ENCODE measurements around the gene CHCHD3.

CHCHD3 gene

GRCh38 chr7:132767378-132767777, 314.5 kb downstream of the CHCHD3 start:
- Histone ChIP-seq H3K9ac (ENCODE audit: low read length) (no peak overlapping the region), H3K36me3 (ENCODE audit: control insufficient read depth, insufficient read depth, low read length) (no peaks in the 10 kb centered on the region), H3K4me1 (ENCODE audit: control insufficient read depth, insufficient read depth, low read length) (no peaks in the 10 kb centered on the region), H3K4me3 (ENCODE audit: low read length) (no peak overlapping the region), H3K27me3 (ENCODE audit: control insufficient read depth, insufficient read depth, low read length) (no peaks in the 10 kb centered on the region), H3K9me3 (ENCODE audit: control insufficient read depth, low read length) (no peaks in the 10 kb centered on the region)

GRCh38 chr7:132766660-132767059, 315.2 kb downstream of the CHCHD3 start:
- Histone ChIP-seq H3K9me3 (ENCODE audit: control insufficient read depth, low read length) (no peaks in the 10 kb centered on the region), H3K4me3 (ENCODE audit: low read length) (no peak overlapping the region), H3K27me3 (ENCODE audit: control insufficient read depth, insufficient read depth, low read length) (no peaks in the 10 kb centered on the region), H3K9ac (ENCODE audit: low read length) (no peak overlapping the region), H3K4me1 (ENCODE audit: control insufficient read depth, insufficient read depth, low read length) (no peaks in the 10 kb centered on the region), H3K36me3 (ENCODE audit: control insufficient read depth, insufficient read depth, low read length) (no peaks in the 10 kb centered on the region)

- H3K4me3 ChIP-seq (ENCODE audit: low read length), result no peak overlapping the region
- H3K36me3 ChIP-seq (ENCODE audit: control insufficient read depth, insufficient read depth, low read length), result no peaks in the 10 kb centered on the region
Observed at GRCh38 chr7:132765861-132766260, 316.0 kb downstream of the CHCHD3 start.

GRCh38 chr7:132764762-132765161, 317.1 kb downstream of the CHCHD3 start:
- no peak overlapping the region for H3K4me3 ChIP-seq (ENCODE audit: low read length)
- no peak overlapping the region for H3K9ac ChIP-seq (ENCODE audit: low read length)

More at GRCh38 chr7:132765861-132766260, 316.0 kb downstream of the CHCHD3 start:
- Histone ChIP-seq H3K27me3 (ENCODE audit: control insufficient read depth, insufficient read depth, low read length) (no peaks in the 10 kb centered on the region), H3K4me1 (ENCODE audit: control insufficient read depth, insufficient read depth, low read length) (no peaks in the 10 kb centered on the region), H3K9me3 (ENCODE audit: control insufficient read depth, low read length) (no peaks in the 10 kb centered on the region), H3K9ac (ENCODE audit: low read length) (no peak overlapping the region)

GRCh38 chr7:132760866-132761265, 321.0 kb downstream of the CHCHD3 start:
- Histone ChIP-seq H3K9ac (ENCODE audit: low read length) (no peak overlapping the region), H3K4me1 (ENCODE audit: control insufficient read depth, insufficient read depth, low read length) (no peaks in the 10 kb centered on the region), H3K4me3 (ENCODE audit: low read length) (no peak overlapping the region), H3K27me3 (ENCODE audit: control insufficient read depth, insufficient read depth, low read length) (no peaks in the 10 kb centered on the region), H3K36me3 (ENCODE audit: control insufficient read depth, insufficient read depth, low read length) (no peaks in the 10 kb centered on the region), H3K9me3 (ENCODE audit: control insufficient read depth, low read length) (no peaks in the 10 kb centered on the region)

More at GRCh38 chr7:132764762-132765161, 317.1 kb downstream of the CHCHD3 start:
- no peaks in the 10 kb centered on the region for H3K36me3 ChIP-seq (ENCODE audit: control insufficient read depth, insufficient read depth, low read length)
- no peaks in the 10 kb centered on the region for H3K27me3 ChIP-seq (ENCODE audit: control insufficient read depth, insufficient read depth, low read length)
- H3K4me1 ChIP-seq (ENCODE audit: control insufficient read depth, insufficient read depth, low read length), result no peaks in the 10 kb centered on the region
- no peaks in the 10 kb centered on the region for H3K9me3 ChIP-seq (ENCODE audit: control insufficient read depth, low read length)

GRCh38 chr7:132760244-132760623, 321.7 kb downstream of the CHCHD3 start:
- Histone ChIP-seq H3K4me3 (ENCODE audit: low read length) (no peak overlapping the region), H3K4me1 (ENCODE audit: control insufficient read depth, insufficient read depth, low read length) (no peaks in the 10 kb centered on the region), H3K9ac (ENCODE audit: low read length) (no peak overlapping the region), H3K27me3 (ENCODE audit: control insufficient read depth, insufficient read depth, low read length) (no peaks in the 10 kb centered on the region), H3K9me3 (ENCODE audit: control insufficient read depth, low read length) (no peaks in the 10 kb centered on the region), H3K36me3 (ENCODE audit: control insufficient read depth, insufficient read depth, low read length) (no peaks in the 10 kb centered on the region)

- Histone ChIP-seq H3K9me3 (ENCODE audit: control insufficient read depth, low read length) (no peaks in the 10 kb centered on the region), H3K27me3 (ENCODE audit: control insufficient read depth, insufficient read depth, low read length) (no peaks in the 10 kb centered on the region), H3K4me3 (ENCODE audit: low read length) (no peak overlapping the region), H3K9ac (ENCODE audit: low read length) (no peak overlapping the region), H3K4me1 (ENCODE audit: control insufficient read depth, insufficient read depth, low read length) (no peaks in the 10 kb centered on the region), H3K36me3 (ENCODE audit: control insufficient read depth, insufficient read depth, low read length) (no peaks in the 10 kb centered on the region)
Observed at GRCh38 chr7:132759482-132760243, 322.2 kb downstream of the CHCHD3 start.

- no peaks in the 10 kb centered on the region for H3K36me3 ChIP-seq (ENCODE audit: control insufficient read depth, insufficient read depth, low read length)
- H3K27me3 ChIP-seq (ENCODE audit: control insufficient read depth, insufficient read depth, low read length), result no peaks in the 10 kb centered on the region
- H3K9me3 ChIP-seq (ENCODE audit: control insufficient read depth, low read length), result no peaks in the 10 kb centered on the region
- H3K9ac ChIP-seq (ENCODE audit: low read length), result no peak overlapping the region
- H3K4me3 ChIP-seq (ENCODE audit: low read length), result no peak overlapping the region
- H3K4me1 ChIP-seq (ENCODE audit: control insufficient read depth, insufficient read depth, low read length), result no peaks in the 10 kb centered on the region
Observed at GRCh38 chr7:132758986-132759385, 322.9 kb downstream of the CHCHD3 start.

GRCh38 chr7:132757783-132758182, 324.1 kb downstream of the CHCHD3 start:
- Histone ChIP-seq H3K4me1 (ENCODE audit: control insufficient read depth, insufficient read depth, low read length) (no peaks in the 10 kb centered on the region), H3K36me3 (ENCODE audit: control insufficient read depth, insufficient read depth, low read length) (no peaks in the 10 kb centered on the region), H3K27me3 (ENCODE audit: control insufficient read depth, insufficient read depth, low read length) (no peaks in the 10 kb centered on the region), H3K4me3 (ENCODE audit: low read length) (no peak overlapping the region), H3K9ac (ENCODE audit: low read length) (no peak overlapping the region), H3K9me3 (ENCODE audit: control insufficient read depth, low read length) (no peaks in the 10 kb centered on the region)

- H3K4me1 ChIP-seq (ENCODE audit: control insufficient read depth, insufficient read depth, low read length), result no peaks in the 10 kb centered on the region
- no peak overlapping the region for H3K4me3 ChIP-seq (ENCODE audit: low read length)
- no peaks in the 10 kb centered on the region for H3K36me3 ChIP-seq (ENCODE audit: control insufficient read depth, insufficient read depth, low read length)
- no peaks in the 10 kb centered on the region for H3K9me3 ChIP-seq (ENCODE audit: control insufficient read depth, low read length)
- no peak overlapping the region for H3K9ac ChIP-seq (ENCODE audit: low read length)
- H3K27me3 ChIP-seq (ENCODE audit: control insufficient read depth, insufficient read depth, low read length), result no peaks in the 10 kb centered on the region
Observed at GRCh38 chr7:132756484-132756990, 325.4 kb downstream of the CHCHD3 start.

GRCh38 chr7:132755538-132756483, 326.1 kb downstream of the CHCHD3 start:
- Histone ChIP-seq H3K36me3 (ENCODE audit: control insufficient read depth, insufficient read depth, low read length) (no peaks in the 10 kb centered on the region), H3K9ac (ENCODE audit: low read length) (no peak overlapping the region), H3K9me3 (ENCODE audit: control insufficient read depth, low read length) (no peaks in the 10 kb centered on the region), H3K4me3 (ENCODE audit: low read length) (no peak overlapping the region), H3K4me1 (ENCODE audit: control insufficient read depth, insufficient read depth, low read length) (no peaks in the 10 kb centered on the region), H3K27me3 (ENCODE audit: control insufficient read depth, insufficient read depth, low read length) (no peaks in the 10 kb centered on the region)

GRCh38 chr7:132752431-132752830, 329.5 kb downstream of the CHCHD3 start:
- H3K27me3 ChIP-seq (ENCODE audit: control insufficient read depth, insufficient read depth, low read length), result no peaks in the 10 kb centered on the region

More at GRCh38 chr7:132752431-132752830, 329.5 kb downstream of the CHCHD3 start:
- Histone ChIP-seq H3K9ac (ENCODE audit: low read length) (no peak overlapping the region), H3K4me1 (ENCODE audit: control insufficient read depth, insufficient read depth, low read length) (no peaks in the 10 kb centered on the region), H3K9me3 (ENCODE audit: control insufficient read depth, low read length) (no peaks in the 10 kb centered on the region), H3K36me3 (ENCODE audit: control insufficient read depth, insufficient read depth, low read length) (no peaks in the 10 kb centered on the region), H3K4me3 (ENCODE audit: low read length) (no peak overlapping the region)

All from mucosa of stomach (tissue), 1 donor.